GM19328 (cell line): ENCODE results near the gene FGF21.
"Not testable (repeated sequence)": the region's sequence is repeated elsewhere in the genome, so short reads cannot be mapped to it uniquely, and the experiment has no call there.

Experiments
- ATAC-seq: cut with Tn5 transposase; IDR thresholded peaks from one replicate; pipeline ENCODE4 v1.9.1; 2021; ENCODE audit warnings: mild to moderate bottlenecking, moderate library complexity; ENCODE audit not compliant: unreplicated experiment

The FGF21 gene

GRCh38 chr19:48751845-48752495 lies 3.4 kb upstream of the FGF21 start:
- no peak for ATAC-seq

GRCh38 chr19:48752496-48753365 lies 2.6 kb upstream of the FGF21 start, which contains the start of gene FUT1:
Gene FUT1 (minus strand): TSS chr19:48752641. CDS start chr19:48751281, 1,360 bp downstream.
- no peak for ATAC-seq

DNA sequence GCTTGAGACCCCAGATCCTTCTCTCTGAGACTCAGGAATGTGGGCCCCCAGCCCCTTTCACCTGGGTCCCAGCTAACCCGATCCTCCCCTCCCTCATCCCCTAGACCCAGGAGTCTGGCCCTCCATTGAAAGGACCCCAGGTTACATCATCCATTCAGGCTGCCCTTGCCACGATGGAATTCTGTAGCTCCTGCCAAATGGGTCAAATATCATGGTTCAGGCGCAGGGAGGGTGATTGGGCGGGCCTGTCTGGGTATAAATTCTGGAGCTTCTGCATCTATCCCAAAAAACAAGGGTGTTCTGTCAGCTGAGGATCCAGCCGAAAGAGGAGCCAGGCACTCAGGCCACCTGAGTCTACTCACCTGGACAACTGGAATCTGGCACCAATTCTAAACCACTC lies 463 bp downstream of the FGF21 start:
- ATAC-seq, result no peak

GRCh38 chr19:48756212-48756611 lies 888 bp downstream of the FGF21 start:
- ATAC-seq, result no peak

DNA sequence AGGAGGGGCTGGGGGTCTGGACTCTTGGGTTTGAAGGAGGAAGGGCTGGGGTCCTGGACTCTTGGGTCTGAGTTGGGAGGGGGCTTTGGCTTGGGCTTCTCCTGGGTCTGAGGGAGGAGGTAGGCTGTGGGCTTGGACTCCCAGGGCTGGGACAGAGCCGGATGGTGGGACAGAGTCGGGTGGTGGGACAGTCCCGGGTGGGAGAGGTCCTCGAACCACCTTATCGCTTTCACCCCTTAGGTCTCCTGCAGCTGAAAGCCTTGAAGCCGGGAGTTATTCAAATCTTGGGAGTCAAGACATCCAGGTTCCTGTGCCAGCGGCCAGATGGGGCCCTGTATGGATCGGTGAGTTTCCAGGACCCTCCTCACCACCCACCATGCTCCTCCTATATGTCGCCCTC lies 1.4 kb downstream of the FGF21 start:
- ATAC-seq, result no peak

DNA sequence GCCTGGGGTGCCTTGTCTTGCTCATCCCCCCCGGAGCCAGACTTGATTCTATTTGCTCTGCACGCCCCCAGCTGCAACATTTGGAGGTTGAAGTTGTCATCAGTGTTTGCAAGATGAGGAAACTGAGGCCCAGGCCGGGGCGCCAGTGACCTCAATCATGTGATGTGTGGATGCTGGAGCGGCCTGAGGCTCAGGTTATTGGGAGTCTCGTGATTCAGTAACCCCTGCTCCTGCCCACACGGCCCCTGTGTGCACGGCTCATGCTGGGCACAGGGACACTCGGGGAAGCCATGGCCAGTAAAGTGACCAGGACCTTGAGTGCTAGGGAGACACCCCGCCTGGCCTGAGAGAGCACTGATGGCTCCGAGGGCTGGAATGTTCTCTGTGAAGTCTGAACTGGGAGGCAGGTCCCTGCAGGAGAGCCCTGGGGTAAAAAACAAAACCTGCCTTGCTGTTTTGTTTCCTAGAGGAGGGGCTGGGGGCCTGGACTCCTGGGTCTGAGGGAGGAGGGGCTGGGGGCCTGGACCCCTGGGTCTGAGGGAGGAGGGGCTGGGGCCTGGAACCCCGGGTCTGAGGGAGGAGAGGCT lies 1.9 kb downstream of the FGF21 start:
- no peak for ATAC-seq

DNA sequence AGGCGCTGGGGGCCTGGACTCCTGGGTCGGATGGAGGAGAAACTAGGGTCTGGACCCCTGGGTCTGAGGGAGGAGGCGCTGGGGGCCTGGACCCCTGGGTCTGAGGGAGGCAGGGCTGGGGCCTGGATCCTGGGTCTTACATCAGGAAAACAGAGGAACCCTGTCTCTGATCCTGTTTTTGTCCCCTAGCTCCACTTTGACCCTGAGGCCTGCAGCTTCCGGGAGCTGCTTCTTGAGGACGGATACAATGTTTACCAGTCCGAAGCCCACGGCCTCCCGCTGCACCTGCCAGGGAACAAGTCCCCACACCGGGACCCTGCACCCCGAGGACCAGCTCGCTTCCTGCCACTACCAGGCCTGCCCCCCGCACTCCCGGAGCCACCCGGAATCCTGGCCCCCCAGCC lies 2.4 kb downstream of the FGF21 start:
- no peak for ATAC-seq

- no peak for ATAC-seq
These were observed 5.3 kb downstream of the FGF21 start for GRCh38 chr19:48760504-48761205.

DNA sequence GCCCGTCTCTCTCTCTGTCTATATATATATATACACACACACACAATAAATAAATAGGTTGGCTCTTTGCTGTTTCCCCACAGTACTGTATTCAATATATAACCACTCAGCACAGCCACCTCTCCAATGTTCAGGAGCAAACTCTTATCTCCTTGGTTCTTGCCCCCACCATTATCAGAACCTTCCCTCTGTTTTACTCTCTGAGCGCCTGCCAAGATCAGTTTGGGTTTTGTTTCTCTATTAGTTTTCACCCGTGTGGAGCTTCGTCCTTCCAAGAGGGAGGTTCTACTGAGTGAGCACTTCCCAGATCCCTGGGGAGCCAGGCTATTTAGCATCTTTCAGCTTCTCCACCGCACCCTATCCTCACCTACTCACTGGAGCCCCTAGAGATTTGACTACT lies 10.5 kb downstream of the FGF21 start:
- ATAC-seq, result not testable (repeated sequence)

GRCh38 chr19:48768171-48768753 lies 12.9 kb downstream of the FGF21 start:
- not testable (repeated sequence) for ATAC-seq

DNA sequence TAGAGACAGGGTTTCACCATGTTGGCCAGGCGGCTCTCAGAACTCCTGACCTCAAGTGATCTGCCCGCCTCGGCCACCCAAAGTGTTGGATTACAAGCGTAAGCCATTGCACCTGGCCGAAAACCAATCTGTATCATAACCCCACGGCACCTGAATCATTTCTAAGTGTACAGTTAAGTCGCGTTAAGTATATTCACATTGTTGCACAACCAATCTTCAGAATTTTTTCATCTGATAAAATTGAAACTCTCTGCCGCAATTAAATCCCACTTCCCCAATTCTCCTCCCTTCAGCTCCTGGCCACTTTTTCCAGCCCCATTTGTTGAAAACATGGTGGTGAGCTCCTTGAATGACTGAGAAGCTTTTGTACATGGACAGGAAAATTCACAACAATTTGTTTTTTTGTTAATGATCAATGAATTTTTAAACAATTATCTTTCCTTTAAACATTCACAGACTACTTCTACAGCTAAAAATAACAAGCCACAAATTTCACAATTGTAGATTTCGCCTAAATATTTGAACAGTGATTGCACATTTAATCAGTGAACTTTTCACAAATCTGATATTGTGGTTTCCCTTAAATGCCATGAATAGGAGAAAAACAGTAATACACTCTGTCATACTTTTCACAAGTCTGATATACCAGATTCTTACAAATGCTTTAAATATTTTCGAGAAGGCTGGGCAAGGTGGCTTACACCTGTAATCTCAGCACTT lies 13.8 kb downstream of the FGF21 start:
- ATAC-seq, result no peak

- ATAC-seq, result no peak
These were observed 14.9 kb downstream of the FGF21 start for GRCh38 chr19:48770266-48770665.

DNA sequence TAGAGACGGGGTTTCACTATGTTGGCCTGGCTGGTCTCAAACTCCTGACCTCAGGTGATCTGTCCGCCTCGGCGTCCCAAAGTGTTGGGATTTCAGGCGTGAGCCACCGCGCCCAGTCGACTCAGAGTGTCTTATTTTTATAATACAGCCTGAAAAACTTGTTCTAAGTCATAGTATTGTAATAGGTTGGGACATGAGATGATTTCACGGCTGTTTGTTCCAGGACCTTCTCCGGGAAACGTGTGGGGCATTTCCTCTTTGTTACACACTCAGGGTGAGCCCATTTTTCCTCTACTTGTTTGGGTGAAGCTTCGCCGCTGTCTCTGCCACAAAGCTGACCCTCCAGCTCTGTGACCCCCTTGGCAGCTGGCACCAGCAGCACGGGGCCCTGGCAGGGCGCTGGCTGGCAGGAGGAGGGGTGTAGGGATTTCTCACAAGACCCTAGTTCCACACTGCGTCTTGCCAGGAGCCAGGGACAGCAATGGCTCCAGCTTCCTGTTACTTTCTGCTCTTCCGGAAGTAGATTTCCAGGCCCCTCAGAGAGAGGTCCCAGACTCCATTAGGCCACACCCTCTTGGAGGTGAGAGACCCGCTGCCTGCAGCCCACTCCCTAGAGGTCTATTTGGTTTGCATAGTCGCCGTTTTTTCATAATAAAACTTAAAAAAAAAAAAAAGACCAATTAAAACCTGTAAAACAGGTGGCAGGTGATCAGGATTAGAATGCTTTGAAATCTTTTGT lies 15.6 kb downstream of the FGF21 start:
- ATAC-seq, result no peak

DNA sequence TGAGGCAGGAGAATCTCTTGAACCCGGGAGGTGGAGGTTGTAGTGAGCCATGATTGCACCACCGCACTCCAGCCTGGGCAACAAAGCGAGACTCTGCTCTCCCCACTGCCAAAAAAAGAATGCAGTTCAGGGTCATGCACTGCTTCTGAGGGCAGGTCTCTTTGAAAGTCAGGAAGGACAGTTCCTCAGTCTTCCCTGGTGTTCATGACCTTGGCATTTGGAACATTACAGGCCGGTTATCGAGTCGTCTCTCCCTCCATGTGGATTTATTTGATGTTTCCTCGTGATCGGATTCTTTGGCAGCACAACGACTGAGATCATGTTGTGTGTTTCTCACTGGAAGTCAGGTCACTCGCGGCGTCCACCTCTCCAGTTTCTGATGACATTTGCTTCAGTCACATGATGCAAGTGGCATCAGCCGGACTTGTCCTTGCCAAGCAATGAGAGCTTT lies 17.2 kb downstream of the FGF21 start:
- ATAC-seq, result no peak

GRCh38 chr19:48777139-48777538 lies 21.8 kb downstream of the FGF21 start:
- no peak for ATAC-seq

DNA sequence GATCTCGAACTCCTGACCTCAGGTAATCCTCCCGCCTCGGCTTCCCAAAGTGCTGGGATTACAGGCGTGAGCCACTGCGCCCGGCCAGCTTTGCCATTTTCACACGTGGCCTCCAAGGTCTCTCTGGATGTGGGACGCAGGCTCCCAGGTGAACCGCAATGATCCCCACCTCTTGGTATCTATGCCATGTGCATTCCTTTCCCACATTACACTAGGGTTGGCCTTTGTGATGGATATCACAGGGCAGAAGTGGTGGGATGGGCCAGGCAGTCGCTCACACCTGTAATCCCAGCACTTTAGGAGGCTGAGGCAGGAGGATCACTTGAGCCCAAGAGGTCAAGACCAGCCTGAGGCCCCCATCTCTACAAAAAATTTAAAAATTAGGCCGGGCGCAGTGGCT lies 22.4 kb downstream of the FGF21 start:
- no peak for ATAC-seq

DNA sequence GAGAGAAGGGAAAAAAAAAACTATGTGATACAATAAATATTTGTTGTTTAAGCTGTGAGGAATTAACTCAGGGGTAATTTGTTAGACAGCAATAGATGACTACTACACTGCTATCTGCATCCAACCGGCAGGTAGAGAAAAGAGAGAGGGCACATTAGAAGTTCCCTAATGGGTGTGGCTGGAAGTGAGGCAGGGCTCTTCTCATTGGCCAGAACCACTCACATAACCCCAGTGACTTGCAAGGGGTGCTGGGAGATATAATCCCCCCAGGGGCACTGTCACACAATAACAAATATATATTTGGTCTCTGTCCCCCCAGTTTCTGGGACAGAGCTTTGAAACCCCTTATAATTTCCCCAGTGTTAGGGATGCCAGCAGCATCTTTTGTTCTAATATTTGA lies 24.3 kb downstream of the FGF21 start:
- ATAC-seq, result no peak

- no peak for ATAC-seq
These were observed 25.5 kb downstream of the FGF21 start for GRCh38 chr19:48780631-48781391.

DNA sequence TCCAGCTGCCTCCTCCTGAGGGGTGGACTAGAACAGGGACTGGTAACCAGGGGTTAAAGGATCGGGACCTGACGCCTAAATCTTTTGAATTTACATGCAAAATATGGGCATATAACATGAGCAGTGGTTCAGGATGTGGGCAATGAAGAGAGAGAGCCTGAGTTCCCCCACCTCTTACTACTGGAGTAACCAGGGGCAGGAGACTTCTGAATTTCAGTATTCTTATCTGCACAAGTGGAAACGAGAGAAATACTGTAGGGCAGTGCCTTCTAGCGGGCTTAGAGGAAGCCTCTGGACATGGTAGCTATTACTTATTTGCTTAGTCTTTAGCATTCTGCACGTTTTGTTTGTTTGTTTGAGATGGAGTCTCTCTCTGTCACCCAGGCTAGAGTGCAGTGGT lies 29.2 kb downstream of the FGF21 start:
- ATAC-seq, result no peak
